ENCODE data around the gene FBXL5.

Gene FBXL5

DNA sequence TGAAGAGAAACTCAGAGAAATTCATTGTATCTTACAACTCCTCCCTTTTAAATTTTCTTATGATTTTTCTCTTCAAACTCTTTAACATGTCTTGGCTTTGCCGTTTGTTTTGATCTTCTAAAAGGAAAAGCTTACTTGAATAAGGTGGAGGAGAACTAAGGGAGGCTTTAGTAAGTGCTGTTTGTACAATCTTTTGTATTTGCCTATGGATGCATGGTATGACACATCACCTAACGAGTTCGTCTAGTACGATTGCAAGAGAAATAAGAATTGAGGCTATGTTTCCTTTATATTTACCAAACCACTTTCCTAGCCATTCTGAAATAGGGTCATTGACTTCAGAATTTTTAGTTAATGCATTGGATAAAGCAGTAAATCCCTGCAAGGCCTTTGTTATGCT lies 39.3 kb upstream of the FBXL5 start:
- no peak overlapping the region for H2AFZ ChIP-seq (ENCODE audit: low read depth, low read length)
- H3K4me1 ChIP-seq (ENCODE audit: low read length) = no peaks in the 10 kb centered on the region
- TF ChIP-seq EZH2phosphoT487 (IDR thresholded peaks at IDR 0.05; ENCODE audit: low read depth) = no peak
- TF ChIP-seq, protein P1, sequence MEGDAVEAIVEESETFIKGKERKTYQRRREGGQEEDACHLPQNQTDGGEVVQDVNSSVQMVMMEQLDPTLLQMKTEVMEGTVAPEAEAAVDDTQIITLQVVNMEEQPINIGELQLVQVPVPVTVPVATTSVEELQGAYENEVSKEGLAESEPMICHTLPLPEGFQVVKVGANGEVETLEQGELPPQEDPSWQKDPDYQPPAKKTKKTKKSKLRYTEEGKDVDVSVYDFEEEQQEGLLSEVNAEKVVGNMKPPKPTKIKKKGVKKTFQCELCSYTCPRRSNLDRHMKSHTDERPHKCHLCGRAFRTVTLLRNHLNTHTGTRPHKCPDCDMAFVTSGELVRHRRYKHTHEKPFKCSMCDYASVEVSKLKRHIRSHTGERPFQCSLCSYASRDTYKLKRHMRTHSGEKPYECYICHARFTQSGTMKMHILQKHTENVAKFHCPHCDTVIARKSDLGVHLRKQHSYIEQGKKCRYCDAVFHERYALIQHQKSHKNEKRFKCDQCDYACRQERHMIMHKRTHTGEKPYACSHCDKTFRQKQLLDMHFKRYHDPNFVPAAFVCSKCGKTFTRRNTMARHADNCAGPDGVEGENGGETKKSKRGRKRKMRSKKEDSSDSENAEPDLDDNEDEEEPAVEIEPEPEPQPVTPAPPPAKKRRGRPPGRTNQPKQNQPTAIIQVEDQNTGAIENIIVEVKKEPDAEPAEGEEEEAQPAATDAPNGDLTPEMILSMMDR (IDR thresholded peaks at IDR 0.05; ENCODE audit: low read depth, low read length) = no peak
- no peak overlapping the region for H3K4me3 ChIP-seq (ENCODE audit: low read length)
- peaks cover 3% of the 10 kb centered on the region; the same call in 1 of the 2 replicates for H3K9me3 ChIP-seq (ENCODE audit: insufficient read depth, low read length)
- H3K36me3 ChIP-seq (replicated peaks; ENCODE audit: low read depth, low read length) = no peaks in the 10 kb centered on the region
- no peak overlapping the region for H3K9ac ChIP-seq (ENCODE audit: low read length)
- H3K79me2 ChIP-seq (ENCODE audit: low read length) = no peaks in the 10 kb centered on the region
- no peak overlapping the region for H3K4me2 ChIP-seq (ENCODE audit: low read length)
- H3K27ac ChIP-seq (ENCODE audit: low read length) = no peak overlapping the region
- H3K27me3 ChIP-seq (ENCODE audit: low read depth, low read length) = no peaks in the 10 kb centered on the region
- H4K20me1 ChIP-seq (ENCODE audit: insufficient read depth, low read length) = no peaks in the 10 kb centered on the region

DNA sequence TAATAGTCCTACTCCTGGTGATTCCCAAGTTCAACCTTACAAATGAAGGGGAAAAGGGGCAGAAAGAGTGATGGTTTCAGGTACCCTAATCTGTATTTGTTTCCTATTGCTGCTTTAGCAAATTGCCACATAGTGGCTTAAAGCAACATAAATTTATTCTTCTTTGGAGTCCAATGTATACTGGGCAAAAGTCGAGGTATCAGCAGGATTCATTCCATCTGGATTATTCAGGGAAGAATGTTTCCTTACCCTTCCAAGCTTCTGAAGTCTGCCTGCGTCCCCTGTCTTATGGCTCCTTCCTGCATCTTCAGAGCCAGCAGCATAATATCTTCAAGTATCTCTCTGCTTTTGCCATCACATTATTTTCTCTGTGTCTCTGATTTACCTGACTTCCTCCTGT lies 37.4 kb upstream of the FBXL5 start:
- Histone ChIP-seq H3K79me2 (ENCODE audit: low read length) (no peaks in the 10 kb centered on the region), H3K36me3 (replicated peaks; ENCODE audit: low read depth, low read length) (peaks cover under 1% of the 10 kb centered on the region), H3K9me3 (ENCODE audit: insufficient read depth, low read length) (no peaks in the 10 kb centered on the region), H3K4me2 (ENCODE audit: low read length) (no peak overlapping the region), H4K20me1 (ENCODE audit: insufficient read depth, low read length) (no peaks in the 10 kb centered on the region), H2AFZ (ENCODE audit: low read depth, low read length) (no peak overlapping the region), H3K9ac (ENCODE audit: low read length) (no peak overlapping the region), H3K4me1 (ENCODE audit: low read length) (no peaks in the 10 kb centered on the region), H3K27me3 (ENCODE audit: low read depth, low read length) (no peaks in the 10 kb centered on the region), H3K27ac (ENCODE audit: low read length) (no peak overlapping the region), H3K4me3 (ENCODE audit: low read length) (no peak overlapping the region)
- no peak for TF ChIP-seq EZH2phosphoT487 (IDR thresholded peaks at IDR 0.05; ENCODE audit: low read depth)
- TF ChIP-seq, protein P1 (IDR thresholded peaks at IDR 0.05; ENCODE audit: low read depth, low read length) = no peak

DNA sequence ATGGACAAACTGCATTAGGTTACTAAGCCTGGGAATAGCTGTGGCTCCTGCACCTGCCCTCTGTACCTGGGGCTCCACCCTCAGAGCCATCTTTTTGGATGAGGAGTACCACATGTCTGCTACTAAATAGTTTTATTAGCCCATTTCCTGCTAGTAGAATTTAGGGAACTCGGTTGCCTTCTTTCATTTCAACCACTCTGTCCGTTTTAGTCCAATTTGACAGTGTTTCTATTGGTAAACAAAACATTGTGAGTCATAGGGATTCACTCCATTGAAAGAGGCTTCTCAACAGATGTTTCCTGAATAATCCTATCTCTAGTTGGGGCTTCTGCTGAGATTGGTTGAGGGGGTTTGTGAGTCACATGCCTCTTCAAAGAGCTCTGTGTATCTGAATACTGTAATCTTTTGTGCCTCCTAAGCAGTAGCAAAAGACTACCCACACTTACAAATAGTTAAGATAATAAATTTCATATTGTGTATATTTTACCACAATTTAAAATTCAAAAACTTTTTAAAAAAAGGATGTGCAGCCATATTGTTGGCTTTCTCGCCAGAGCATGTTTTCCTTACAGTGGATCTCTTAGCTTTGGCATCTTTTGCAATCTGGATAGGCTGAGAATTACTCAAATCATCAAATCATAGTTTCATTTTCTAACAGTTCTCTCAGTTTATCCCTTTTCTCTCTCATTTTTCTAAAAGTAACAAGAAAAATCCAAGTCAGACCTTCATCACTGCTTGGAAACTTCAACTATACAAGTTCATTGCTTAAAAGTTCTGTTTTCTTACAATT lies 36.4 kb upstream of the FBXL5 start:
- no peaks in the 10 kb centered on the region for H3K27me3 ChIP-seq (ENCODE audit: low read depth, low read length)
- H2AFZ ChIP-seq (ENCODE audit: low read depth, low read length) = no peak overlapping the region
- H3K27ac ChIP-seq (ENCODE audit: low read length) = no peak overlapping the region
- H3K36me3 ChIP-seq (replicated peaks; ENCODE audit: low read depth, low read length) = peaks cover 6% of the 10 kb centered on the region
- H3K9me3 ChIP-seq (ENCODE audit: insufficient read depth, low read length) = no peaks in the 10 kb centered on the region
- H3K79me2 ChIP-seq (ENCODE audit: low read length) = no peaks in the 10 kb centered on the region
- no peak overlapping the region for H3K4me2 ChIP-seq (ENCODE audit: low read length)
- no peak overlapping the region for H3K4me3 ChIP-seq (ENCODE audit: low read length)
- H3K9ac ChIP-seq (ENCODE audit: low read length) = no peak overlapping the region
- H4K20me1 ChIP-seq (ENCODE audit: insufficient read depth, low read length) = no peaks in the 10 kb centered on the region
- TF ChIP-seq, protein P1 (IDR thresholded peaks at IDR 0.05; ENCODE audit: low read depth, low read length) = no peak
- TF ChIP-seq EZH2phosphoT487 (IDR thresholded peaks at IDR 0.05; ENCODE audit: low read depth) = no peak
- H3K4me1 ChIP-seq (ENCODE audit: low read length) = no peaks in the 10 kb centered on the region

DNA sequence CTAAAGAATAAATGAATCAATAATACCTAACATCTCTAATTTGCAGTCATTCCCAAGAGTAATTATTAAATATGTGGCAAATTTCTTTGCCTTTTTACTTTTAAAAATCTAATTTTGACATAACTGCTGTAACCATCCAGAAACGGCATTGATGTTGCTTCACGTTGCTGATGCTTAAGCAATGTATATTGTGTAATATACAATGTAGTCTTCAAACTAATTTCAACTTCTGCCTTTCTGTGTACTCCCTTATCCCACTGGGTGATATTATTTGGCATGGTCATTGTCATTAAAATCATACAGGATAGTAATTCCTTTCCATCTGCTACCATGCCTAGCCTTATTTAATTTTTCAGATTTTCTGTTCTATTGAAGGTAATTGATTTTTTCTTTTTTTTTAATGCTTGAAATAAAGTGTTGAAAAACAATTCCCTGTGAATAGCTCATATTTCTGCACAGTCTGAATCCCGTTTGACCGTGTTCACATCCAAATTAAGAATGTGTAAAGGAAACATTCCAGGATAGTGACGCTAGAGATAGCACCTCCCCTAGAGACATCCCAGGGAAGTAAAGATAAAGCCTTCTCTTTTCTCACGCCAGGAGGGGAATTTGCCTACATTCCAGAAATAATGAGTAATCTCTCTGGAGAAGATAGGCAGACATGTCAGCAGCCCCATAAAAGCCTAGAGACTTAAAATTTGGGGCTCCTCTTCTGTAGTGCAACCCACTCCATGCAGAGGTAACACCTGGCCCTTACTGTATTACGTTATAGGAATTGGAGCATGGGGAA lies 35.1 kb upstream of the FBXL5 start:
- TF ChIP-seq, protein P1 (IDR thresholded peaks at IDR 0.05; ENCODE audit: low read depth, low read length) = no peak
- TF ChIP-seq EZH2phosphoT487 (IDR thresholded peaks at IDR 0.05; ENCODE audit: low read depth) = no peak
- no peak overlapping the region for H3K4me3 ChIP-seq (ENCODE audit: low read length)
- H2AFZ ChIP-seq (ENCODE audit: low read depth, low read length) = no peak overlapping the region
- H3K9me3 ChIP-seq (ENCODE audit: insufficient read depth, low read length) = no peaks in the 10 kb centered on the region
- H3K4me2 ChIP-seq (ENCODE audit: low read length) = no peak overlapping the region
- H3K36me3 ChIP-seq (replicated peaks; ENCODE audit: low read depth, low read length) = peaks cover 11% of the 10 kb centered on the region
- H3K27ac ChIP-seq (ENCODE audit: low read length) = no peak overlapping the region
- no peak overlapping the region for H3K9ac ChIP-seq (ENCODE audit: low read length)
- H3K27me3 ChIP-seq (ENCODE audit: low read depth, low read length) = no peaks in the 10 kb centered on the region
- no peaks in the 10 kb centered on the region for H3K4me1 ChIP-seq (ENCODE audit: low read length)
- H3K79me2 ChIP-seq (ENCODE audit: low read length) = no peaks in the 10 kb centered on the region
- H4K20me1 ChIP-seq (ENCODE audit: insufficient read depth, low read length) = no peaks in the 10 kb centered on the region

All from OCI-LY3 (cell line).